HG03103 (cell line): ENCODE results near the gene GFER.
A peak's percentile ranks its signal among the peaks of the same experiment; 100 is the strongest.
"Not testable (repeated sequence)": the region's sequence is repeated elsewhere in the genome, so short reads cannot be mapped to it uniquely, and the experiment has no call there.

ENCODE experiments used
- ATAC-seq: cut with Tn5 transposase; IDR thresholded peaks from one replicate; pipeline ENCODE4 v1.9.1; 2021; ENCODE audit warnings: low read depth; ENCODE audit not compliant: unreplicated experiment

GFER gene

DNA sequence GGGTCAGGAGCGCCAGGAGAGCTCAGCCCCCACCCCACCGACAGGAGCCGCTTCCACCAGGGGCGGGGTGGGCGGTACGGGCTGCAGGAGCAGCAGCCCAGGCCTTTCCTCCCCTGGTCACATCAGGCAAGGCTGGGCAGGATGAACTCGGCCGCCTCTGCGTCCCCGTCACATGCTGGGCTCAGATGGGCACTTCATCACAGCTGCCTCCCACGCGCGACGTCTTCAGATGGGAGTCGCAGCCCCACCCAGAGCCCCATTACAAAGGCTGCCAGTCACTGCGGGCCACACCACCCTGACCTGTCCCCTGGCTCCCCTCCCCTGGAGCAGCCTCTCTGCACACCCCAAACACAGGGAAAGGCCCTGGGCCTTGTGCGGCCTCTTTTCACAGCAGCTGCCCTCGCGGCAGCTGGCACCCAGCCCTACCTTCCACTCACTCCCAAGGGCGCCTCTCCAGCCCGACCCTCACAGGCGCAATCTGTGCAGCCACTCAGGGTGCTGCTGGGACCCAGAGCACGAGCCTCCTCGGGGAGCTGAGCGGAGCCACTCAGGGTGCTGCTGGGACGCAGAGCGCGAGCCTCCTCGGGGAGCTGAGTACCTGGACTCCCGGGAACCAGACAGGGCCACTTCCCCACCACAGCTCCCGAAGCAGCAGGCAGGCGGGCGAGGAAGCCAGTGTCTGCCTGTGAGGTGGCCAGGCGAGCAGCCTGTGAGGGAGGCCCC is 21.0 kb downstream of the GFER start:
- ATAC-seq, result no peak

DNA sequence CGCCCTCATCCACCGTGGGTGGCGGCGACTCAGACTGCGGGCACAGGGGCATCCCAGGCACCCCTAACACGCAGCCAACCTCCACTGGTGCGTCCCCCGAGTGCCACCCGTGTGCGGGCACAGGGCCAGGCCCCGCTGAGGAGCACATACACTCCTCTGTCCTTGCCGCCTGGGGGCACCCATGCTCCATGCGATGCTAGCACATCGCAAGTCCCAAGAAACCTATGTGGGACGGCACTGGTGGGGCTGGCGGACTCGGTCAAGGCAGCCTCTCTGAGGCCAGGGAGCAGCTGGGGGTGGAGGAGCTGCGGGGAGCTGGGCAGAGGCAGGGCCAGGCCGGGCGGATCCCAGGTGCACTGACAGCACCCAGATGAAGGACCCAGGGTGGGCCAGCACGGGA is 21.7 kb downstream of the GFER start:
- ATAC-seq, result no peak

DNA sequence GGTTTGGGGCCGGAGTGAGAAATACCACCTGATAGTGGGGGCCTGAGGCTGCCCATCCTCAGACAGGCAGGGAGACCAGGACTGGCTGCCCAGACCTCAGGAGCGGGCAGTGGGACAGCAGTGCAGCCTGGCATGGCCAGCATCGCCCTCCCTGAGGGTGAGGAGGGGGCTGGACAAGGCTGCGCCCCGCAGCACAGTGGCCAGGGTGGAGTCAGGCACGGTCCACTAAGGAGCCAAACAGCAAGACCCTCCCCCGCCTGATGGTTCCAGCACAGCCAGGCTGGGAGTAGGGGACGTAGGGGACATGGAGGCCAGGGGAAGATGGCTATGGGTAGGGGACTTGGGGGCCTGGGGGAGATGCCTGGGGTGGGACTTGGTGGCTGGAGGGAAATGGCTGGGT is 22.3 kb downstream of the GFER start:
- ATAC-seq, result no peak

DNA sequence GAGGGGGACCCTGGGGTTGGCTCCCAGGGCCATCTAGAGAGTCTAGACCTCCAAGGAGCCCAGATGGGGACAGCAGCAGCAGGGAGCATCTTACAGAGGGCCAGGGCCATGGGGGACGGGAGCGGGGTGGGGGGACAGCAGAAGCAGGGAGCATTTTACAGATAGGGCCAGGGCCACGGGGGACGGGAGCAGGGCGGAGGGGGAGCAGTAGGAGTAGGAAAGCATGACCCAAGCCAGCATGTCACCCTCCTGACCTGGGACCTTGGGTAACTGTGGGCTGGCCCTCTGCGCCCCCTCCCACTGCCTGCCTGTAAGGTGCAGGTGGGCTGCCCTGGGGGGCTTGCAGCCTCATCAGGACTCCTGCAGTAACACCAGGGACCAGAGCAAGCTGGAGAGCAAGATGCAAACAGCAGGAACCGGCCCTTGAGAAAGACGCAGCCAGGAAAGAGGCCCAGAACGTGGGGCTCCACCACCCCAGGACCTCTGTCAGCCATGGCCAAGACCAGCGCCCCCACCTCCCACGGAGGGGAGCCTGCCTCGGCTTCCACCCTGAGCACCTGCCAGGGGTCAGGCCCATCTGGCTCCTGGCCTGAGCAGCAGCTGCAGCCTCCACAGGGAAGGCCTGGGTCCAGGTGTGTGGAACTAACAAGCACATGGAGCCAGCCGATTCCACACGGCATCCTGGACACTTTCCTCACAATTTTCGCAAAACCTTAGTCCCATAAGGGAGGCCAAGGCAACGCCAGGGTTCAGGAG is 23.3 kb downstream of the GFER start:
- ATAC-seq, result no peak

DNA sequence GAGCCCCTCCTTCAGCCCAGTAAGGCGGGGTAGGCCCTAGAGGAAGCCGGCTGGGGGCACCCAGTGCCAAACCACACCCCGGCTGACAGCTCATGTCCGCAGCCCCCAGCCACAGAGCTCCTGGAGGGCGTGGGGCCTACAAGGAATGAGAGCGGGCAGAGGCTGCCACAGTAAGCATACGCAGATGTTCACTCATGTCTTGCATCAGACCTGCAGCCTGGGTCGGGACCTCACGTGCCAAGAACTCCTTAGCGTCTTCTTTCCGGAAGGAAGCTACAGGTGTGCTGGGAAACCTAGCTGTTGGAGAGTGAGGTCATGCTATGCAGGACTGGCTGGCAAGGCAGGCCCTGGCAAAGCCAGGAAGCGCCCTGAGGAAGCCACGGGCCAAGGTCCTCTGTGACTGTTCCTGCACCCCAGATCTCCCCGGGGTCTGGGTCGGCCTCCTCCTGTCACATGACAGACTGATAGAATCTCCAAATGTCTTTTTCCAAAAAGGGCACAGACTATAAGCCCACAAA is 24.1 kb downstream of the GFER start:
- ATAC-seq, result no peak

DNA sequence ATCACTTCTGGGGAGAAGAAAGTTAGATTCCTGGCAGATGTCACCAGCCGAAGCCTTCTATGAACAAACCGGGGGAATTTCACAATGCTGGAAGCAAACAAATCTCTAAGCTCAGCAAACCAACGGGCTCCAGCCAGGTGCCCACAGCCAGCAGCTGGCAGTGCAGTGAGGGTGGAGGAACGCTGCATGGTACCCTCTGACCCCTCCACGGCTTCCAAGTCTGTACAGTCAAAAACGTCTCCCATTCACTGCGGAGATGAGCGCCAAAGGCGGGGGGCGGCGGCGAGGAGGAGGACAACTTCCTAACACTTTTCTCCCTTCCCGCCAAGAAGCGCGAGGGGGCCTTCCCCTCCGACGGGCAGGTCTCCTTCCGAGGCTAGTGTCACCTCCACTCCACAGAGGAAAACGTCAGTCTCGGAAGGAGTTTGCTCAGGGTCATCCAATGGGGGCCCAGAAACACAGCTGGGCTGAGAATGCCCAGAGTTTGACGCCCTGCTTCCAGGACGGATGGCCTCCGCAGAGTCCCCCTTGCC is 24.7 kb downstream of the GFER start:
- no peak for ATAC-seq

DNA sequence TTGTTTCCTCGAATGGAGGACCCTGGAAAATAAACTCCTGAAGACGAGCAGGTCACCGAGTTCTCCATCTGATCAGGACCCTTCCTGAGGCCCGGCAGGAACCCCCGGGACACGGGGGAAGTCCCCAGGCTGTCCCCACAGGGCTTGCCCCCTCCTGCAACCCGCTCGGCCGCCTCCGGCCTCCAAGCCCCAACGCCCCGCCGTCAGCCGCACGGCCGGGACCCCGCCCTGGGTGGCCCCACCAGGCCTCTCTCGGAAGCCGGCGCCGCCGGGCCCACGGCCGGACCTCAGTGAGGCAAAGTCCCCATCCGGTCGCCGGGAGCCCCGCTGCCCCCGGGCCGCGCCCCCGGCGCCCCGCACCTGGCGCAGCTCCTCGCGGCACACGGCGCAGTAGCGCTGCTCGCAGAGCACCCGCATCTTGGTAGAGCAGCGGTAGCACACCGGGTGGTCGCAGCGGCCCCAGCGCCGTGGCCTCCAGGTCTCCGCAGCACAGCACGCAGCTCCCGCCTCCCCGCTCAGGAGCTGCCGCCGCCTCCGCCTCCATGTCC is 25.2 kb downstream of the GFER start:
- peak; percentile 22 for ATAC-seq

DNA sequence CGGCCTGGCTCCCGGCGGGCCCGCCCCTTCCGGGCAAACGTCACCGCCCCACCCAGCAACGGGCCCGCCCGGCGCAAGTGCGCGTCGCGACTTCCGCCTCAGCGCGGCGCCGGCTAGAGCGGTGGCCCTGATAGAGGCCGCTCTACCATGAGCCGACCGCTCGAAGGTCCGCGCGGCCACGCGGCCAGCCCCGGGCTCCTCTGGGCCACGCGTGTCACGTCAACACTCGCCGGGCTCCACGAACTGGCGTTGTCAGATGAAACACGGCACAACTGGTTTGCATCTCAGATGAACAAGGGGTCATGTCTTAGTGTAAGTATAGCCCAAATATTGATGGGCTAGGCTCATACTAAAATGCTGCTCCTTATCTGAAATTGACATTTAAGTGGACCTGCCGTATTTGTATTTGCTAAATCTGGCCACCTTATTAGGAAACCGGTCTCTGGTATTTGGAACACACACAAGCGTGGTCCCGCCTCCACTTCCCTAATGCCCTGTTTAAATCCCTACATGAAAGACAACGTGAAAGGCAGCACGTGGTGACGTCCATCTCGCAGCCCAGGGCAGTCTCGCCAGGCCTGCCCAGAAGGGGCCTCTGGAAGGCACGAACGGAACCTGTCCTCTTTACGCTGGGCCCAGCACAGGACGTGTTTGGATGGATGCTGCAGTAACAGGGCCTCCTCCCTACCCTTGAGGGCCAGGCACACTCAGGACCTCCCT is 26.0 kb downstream of the GFER start, which contains the start of gene ZNF598:
Gene ZNF598, minus strand, starts transcription at position 31 of the 720 bp plus-strand sequence.
- peak; percentile 82 for ATAC-seq

DNA sequence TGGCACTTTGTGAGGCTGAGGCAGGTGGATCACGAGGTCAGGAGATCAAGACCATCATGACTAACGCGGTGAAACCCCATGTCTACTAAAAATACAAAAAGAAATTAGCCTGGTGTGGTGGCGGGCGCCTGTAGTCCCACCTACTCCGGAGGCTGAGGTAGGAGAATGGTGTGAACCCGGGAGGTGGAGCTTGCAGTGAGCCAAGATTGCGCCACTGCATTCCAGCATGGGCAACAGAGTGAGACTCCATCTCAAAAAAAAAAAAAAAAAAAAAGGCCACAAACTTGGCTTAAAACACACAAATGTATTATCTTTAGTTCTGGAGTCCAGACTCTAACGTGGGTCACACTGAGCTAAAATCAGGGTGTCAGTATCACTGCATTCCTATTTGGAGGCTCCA is 27.7 kb downstream of the GFER start:
- ATAC-seq, result not testable (repeated sequence)

DNA sequence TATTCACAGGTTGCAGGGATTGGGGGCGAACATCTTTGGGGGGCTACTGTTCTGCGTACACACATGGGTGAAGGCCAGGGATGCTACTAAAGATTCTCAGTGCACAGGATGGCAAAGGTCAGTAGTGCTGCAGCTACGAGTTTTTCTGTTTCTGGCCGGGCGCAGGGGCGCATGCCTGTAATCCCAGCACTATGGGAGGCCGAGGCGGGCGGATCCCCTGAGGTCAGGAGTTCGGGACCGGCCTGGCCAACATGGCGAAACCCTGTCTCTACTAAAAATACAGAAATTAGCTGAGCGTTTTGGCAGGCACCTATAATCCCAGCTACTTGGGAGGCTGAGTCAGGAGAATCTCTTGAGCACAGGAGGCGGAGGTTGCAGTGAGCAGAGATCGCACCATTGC is 29.5 kb downstream of the GFER start:
- ATAC-seq, result no peak

DNA sequence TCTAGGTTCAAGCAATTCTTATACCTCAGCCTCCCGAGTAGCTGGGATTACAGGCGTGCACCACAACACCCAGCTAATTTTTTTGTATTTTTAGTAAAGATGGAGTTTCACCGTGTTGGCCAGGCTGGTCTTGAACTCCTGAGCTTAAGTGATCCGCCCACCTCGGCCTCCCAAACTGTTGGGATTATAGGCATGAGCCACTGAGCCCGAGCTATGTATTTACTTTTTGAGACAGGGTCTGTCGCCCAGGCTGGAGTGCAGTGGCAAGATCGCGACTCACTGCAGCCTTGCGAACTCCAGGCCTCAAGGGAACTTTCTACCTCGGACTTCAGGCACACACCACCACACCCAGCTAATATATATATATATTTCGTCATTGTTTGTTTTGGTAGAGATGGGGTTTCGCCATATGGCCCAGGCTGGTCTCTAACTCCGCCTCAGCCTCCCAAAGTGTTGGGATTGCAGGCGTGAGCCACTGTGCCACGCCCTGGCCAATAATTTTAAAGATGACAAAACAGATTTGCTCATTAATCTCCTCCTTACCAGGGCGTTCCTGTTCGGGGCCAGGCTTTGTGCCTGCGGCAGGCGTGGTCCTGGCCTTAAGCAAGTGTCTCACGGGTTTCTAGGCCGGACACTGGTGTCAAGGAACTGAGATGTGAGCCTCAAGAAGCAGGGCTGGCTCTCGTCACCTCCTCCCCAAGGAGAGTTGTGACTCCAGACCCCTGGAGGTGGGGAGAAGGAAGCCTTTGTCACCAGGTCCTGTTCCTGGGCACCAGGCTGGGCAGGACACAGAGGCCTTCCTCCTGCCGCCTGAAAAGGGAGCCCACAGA is 31.3 kb downstream of the GFER start:
- no peak for ATAC-seq

DNA sequence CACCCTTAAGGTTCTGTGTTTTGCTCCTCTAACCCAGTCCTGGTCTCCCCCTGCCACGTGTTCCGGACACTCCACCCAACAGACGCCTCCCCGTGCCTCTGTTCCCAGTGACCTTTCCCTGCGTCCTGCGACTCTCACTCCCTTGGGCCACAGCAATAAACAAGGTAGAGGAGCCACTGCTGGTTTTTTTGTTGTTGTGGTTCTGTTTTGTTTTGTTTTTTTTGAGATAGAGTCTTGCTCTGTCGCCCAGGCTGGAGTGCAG is 31.9 kb downstream of the GFER start:
- ATAC-seq, result no peak

DNA sequence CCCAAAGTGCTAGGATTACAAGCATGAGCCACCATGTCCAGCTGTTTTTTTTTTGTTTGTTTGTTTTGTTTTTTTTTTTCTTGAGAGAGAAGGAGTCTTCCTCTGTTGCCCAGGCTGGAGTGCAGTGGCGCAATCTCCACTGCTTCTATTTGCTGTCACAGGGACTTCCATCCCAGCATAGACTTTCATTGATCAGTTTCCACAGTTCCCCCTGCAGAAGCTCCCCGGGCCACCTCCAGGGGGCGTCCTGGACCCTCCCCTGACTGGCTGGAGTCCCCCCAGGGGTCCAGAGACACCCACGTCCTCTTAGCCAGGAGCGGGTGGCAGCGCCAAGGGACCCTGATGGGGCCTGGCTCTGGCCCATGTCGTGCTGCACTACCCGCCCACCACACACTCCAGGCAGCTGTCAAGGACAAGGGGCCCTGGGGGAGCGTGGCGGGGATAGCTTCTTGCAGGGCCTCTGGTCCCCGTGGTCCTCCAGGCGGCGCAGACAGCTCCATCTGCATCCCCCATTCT is 32.5 kb downstream of the GFER start:
- ATAC-seq, result no peak

DNA sequence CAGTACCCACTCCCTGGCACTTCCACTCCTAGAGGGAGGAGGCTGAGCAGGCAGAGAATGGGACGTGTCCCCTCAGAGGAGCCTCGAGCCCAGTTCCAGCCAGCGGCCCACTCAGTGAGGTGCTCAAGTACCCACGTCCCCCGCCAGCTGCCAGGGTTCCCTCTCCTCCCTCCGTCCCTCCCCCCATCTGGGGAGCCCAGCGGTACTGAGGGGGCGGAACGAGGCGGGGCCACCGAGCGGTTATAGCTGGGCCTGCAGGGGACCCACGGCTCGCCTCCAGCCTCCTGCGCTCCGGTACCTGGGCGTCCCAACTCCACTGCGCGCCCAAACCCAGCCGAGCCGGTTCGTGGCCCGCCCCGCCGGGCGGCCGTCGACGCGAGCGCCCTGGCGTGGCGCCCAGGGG is 35.5 kb downstream of the GFER start, which contains the start of gene NPW:
Gene NPW, plus strand, starts transcription at position 268 of the 403 bp plus-strand sequence.
- ATAC-seq, result no peak

DNA sequence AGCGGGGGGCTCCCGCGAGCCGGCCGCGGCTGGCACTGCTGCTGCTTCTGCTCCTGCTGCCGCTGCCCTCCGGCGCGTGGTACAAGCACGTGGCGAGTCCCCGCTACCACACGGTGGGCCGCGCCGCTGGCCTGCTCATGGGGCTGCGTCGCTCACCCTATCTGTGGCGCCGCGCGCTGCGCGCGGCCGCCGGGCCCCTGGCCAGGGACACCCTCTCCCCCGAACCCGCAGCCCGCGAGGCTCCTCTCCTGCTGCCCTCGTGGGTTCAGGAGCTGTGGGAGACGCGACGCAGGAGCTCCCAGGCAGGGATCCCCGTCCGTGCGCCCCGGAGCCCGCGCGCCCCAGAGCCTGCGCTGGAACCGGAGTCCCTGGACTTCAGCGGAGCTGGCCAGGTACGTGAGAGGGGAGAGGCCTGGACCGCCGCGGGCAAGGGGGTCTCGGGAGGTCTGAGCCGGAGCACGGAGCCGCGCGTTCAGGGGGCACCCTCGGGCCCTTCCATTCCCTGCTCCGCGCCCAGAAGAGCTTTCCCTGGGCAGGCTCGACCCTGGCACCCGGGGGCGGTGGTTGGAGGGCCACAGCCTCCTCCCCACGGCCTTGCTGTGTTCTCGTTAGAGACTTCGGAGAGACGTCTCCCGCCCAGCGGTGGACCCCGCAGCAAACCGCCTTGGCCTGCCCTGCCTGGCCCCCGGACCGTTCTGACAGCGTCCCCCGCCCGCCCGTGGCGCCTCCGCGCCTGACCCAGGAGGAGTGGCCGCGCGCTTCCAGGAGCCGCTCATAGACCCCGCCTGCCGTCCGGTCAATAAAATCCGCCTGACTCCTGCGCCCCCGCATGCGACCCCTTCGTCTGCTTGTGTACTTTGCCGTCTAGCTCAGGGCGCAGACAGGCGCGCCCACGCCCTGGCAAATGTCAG is 36.2 kb downstream of the GFER start:
- ATAC-seq, result no peak

DNA sequence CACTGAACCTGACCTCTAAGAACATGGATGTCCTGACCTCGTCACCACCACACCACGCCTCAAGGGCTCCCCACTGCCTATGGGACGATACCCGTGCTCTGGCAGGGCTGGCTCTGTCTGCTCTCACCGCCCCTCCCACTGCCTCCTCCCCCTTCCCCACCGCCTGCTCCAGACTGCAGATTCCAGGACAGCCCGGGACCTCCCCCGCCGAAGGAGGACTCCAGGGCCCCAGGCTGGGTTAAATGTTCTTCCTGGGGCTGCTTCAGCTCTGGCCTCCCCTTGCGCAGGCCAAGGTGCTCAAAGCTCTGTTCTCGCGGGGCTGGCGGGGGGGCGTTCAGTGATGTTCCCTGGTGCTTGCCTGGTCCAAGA is 38.7 kb downstream of the GFER start:
- no peak for ATAC-seq

DNA sequence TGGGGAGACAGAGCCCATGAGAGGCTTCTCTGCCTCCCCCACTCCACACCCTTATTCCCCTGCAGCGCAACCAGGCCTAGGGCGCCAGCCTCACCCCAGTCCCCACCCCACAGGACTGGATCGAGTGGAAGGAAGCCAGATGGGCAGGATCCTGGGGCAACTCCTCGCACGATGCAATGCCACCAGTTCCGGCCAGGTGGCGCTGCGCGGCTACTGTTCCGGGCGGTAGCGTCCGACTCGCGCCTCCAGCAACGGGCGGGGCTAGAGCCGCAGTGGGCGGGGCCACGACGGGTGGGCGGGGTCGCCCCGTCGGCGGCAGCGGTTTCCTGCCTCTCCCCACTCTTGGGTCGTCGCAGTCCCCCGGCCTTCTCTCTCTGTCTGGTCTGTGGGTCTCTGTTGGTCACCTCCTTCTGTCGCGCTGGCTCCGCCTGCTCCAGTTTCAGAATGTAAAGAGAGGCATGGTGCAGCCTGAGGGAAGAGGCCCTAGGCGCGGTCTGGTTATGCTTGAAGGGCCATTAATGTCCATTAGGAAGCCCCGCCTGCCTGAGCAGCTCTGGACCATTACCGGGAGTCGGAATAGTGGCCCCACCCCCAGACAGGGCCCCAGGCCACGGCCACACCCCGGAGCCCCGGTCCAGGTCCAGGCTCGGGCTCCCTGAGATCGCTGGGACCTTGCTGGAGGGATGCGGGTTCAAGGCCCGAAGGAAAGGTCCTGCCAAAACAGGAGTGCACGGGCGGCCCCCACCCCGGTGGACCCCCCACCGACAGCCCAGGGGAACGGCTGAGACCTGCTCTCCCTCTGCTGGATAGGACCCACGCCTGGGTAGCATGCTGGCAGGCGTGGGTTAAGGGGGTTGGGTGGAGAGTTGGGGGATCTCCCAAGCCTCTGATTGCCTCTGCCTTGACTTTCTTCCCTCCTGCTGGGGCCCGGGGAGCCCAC is 39.4 kb downstream of the GFER start:
- peak; percentile 71 for ATAC-seq

DNA sequence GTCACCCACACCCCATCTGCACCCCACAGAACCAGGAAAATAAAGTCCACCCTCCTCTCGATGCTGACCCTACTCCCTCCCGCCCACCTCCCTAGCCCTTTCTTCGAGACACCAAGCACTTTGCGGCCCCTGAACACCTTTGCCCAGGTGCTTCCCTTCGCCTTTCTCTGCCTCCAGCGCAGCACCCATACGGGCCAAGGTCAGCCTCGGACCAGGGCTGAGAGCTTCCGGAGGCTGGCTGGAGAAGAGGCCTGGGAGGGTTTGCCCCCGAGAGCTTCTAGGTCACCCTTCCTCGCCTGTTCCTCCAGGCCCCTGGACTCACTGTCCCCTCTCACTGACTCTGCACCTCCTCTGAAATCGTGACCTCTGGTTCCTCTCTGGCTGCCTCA is 40.0 kb downstream of the GFER start:
- no peak for ATAC-seq
